Fibroblast of skin of abdomen (primary cell): Measurements from ENCODE around the gene GIMAP5.

ENCODE experiments used
- DNase-seq: peaks from one replicate; pipeline ENCODE4 v3.0.0-alpha.2; 2013

The GIMAP5 gene

DNA sequence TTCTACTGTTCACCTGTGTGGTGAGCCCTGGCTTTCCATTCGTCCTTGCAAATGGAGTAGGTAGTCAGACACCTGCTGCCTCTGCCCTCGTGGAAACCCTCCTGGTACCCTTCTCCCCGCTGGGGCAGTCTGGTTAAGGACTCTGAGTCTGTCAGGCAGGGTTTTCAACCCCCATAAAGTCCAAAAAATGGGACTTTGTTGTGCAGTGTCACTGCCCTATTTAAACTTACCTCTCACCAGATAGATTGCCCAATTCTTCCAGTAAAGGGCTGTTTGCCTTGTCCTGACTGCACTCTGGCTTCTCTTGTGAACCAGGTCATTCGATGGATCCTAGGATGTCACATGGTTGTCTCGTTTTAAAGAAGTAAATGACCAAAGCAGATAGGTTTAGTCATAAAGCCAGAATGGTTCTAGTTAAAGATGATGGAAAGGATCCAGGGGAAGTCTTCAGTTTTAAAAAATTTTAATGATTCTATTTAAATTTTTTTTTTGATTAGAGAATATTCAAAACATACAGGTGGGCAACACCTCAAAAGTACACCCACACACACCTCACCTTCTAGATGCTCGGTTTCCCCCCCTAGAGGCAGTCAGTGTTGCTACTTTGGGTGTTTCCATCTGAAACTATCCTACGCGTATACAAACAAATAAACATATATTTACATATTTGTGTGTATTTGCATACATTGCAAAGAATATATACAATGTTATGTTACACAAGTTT is 41.0 kb downstream of the GIMAP5 start:
- DNase-seq: no peak

DNA sequence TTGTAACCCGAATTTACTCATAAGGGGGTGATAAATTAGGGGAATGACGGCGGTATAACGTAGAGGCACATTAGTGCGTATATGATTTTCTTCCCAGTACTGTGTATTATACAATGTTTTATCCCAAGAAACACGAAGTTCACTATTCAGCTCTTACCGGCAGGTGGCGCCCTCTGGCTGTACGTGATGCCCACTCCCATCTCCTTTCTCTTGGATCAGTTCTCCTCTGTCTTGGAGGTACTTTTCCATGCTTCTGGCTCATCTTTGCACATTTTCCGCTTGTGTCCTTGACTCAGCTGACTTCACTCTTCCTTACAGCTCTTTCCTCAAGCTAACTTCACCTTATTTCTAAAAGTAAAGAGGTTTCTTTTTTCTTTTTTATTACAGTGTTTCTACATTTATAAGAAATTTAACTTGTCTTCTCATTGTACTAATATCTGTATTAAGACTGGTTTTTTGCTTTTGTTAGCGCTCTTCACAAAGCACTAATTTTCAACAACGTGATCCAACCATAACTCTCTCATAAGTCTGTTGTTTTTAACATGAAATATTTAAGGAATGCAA is 41.6 kb downstream of the GIMAP5 start:
- DNase-seq: peak; percentile 57

DNA sequence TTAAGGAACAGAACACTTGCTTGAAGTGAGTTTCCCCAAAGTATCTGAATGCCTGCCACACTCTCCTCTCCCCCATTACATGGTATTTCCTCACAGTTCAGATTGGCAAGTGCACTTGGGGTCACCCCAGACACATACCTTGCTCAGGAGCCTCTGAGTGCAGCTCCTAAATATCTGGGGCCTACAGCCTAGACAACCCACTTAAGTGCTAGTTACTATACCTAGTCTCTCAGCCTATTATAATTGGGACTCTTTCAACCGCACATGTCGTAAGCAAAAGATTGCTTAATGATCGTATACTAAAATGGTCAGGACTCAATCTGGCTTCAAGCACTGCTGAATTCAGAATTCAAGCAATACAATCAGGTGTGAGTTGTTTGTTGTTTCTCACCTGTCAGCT is 43.1 kb downstream of the GIMAP5 start:
- DNase-seq: no peak

DNA sequence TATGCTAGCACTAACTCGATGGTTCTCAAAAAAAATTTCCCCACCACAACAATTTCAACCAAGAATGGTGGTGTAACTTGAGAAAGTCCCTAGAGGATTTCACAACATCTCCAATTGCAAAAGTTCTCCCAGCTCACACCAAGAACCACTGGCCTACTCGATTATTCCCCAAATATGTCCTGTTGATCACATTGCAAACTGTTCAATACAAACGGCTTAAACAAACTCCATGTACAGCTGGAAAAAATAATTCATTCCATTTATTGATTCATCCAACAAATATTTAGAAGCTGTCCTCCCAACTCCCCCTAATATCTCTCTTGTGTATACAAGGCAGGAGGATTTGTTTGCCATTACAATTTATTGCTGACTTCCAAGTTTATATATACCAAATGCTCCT is 43.9 kb downstream of the GIMAP5 start:
- DNase-seq: peak; percentile 75

DNA sequence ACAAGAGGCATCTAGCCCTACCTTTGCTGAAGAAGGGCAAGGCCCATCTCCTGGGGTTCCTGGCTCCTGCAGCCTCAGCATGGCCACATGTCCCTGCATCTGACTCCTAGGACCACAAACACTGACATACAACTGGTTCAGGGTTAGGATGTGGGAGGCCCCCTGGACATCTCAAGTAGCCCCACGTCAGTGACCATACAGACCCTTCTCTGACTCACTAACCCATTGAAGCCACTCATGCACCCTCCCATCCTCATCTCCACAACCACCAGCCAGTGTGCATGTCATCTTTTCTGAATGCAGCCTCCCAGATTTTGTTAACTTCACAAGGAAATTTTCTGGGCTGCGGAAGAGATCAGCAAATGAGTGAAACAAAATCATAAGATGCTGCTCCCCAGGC is 44.7 kb downstream of the GIMAP5 start:
- no peak for DNase-seq

DNA sequence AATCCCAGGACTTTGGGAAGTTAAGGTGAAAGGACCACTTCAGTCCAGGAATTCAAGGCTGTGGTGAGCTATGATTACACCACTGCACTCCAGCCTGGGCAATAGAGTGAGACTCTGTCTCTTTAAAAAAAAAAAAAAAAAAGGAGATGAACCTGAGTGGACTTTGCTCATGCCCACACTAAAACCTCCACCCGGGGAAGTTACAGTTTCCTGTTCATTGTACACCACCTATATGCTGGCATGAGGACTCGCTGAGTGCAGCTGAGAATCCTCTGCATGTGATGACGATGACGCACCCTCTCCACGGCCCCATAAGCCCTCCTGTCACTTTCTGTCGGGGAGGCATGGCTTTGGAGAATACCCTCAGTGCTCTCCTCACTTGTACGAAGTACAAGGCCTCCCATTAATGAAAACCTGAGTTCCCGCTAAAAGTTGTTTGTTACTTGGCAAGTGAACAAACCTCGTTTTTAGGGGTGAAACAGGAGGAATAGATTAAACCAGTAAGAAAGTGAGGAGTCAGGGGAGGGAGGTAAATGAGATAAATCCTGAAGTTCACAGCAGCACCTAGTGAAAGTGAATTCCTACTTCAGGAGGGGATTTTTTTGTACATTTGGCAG is 47.0 kb downstream of the GIMAP5 start:
- DNase-seq: no peak

DNA sequence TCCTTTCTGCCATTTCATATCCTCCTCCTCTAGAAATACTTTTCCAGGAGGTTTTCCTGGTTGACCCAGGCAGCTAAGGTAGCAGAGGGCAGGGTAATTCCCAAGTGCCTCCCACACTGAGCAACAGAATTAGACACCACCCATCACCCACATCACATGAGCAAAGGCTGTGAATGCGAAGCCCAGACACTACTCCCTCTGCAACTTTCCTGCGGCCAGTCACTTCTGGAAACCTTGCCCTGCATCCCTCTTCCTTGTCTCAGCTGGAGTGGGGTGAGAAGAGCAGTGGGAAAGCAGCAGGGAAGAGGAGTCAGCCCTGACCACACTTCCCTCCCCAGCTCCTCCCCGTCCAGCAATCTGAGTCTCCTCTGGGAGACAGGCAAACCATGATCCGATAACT is 47.7 kb downstream of the GIMAP5 start:
- no peak for DNase-seq

DNA sequence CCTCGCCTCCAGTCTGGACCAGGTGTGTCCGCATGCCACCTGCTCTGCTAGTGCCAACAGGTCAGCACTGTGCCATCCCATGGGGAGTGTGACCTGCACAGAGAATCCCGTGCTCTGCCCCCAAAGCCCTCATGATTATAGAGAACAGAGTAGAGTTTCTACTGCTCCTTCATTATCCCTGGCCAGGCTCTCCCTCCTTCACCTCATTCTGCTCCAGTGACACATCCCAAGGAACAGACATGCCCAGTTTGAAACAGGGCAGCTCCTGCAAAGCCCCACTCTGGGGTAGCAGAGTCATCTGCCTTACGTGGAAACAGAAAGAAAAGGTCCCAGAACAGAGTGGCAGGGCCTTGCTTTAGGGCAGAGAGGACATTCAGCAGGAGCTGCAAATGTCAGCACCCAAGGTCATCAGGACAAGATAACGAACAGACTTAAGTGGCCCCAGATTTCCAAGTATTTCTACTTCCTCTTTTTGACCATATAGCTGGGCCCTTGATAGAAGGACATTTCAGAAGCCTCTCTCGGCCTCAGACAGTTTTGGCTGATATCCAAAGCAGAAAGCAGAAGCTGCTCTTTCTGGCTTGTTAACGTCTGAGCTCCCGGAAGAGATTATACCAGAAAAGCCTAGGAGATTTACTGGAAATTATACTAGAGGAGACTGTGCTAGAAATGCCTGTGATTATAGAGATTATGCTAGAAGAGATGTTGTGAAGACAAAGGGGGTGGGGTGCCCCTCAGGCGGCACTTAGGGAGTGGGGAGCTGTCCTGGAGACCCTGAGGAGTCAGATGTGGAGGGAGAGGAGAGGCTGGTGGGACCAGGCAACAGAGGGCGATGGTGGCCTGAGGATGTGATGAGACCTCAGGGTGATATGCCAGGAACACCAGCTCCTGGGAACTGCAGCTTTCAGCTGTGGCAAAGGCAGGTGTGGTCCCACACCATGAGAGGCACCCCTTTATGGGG is 50.4 kb downstream of the GIMAP5 start:
- DNase-seq: peak; percentile 16

DNA sequence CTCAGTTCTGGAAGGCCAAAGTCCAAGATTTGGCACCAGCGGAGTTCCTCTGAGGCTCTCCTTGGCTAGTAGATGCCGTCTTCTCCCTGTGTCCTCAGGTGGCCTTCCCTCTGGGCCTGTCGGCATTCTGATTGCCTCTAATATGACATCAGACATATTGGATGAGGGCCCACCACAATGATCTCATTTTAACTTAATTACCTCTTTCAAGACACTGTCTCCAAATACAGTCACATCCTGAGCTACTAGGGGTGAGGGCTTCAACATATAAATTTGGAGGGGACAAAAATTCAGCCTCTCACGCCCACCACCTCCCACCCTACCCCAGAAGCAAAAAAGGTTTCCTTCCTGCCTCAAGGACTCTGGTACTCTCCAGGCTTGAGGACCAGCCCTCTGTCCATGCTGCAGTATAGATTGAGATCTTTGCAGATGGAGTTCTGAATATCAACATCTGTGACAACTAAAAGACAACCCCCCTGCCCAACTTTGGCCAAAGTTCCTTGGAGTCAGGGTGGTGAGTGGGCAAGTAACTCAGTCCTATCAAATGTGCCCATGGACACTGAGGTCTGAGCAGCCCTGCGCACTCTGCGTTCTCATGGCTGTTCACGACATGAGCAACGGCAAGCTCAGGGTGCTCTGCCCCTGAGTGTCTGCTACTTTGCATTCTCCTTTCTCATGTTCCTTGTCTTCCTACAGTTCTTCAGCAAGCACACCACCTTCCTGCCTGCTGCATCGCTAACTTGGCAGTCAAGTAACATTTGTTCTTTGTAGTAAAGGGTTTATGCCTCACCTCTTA is 51.5 kb downstream of the GIMAP5 start:
- DNase-seq: peak; percentile 53

DNA sequence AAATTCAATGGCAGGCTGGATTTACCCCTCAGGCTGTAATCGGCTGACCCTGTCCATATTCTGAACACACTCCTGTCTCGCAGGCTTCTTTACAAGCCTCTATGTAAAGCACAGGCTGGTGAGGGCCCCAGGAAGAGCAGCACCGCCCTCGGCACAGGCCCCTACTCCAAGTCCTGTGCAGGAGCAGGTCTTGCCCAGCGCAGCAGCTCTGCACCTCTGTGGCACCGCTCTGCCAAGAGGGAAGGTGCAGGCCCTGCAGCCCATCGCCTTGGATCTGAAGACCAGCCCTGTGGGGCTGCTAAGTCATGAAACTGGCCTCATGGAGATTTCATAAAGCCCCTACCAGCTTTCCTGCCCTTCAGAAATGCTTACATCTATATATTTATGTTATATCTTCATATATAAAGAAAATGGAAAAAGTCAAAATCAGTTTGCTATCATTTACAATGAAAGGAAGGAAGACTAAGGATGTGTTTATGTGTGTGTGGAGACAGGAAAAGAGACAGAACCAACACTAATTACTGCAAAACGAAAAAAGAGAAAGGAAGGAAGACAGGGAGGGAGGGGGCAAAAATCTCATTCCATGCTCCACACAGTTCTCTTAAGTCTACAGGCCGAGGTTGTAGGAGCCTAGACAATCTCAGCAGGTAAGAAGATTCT is 53.3 kb downstream of the GIMAP5 start:
- DNase-seq: no peak

DNA sequence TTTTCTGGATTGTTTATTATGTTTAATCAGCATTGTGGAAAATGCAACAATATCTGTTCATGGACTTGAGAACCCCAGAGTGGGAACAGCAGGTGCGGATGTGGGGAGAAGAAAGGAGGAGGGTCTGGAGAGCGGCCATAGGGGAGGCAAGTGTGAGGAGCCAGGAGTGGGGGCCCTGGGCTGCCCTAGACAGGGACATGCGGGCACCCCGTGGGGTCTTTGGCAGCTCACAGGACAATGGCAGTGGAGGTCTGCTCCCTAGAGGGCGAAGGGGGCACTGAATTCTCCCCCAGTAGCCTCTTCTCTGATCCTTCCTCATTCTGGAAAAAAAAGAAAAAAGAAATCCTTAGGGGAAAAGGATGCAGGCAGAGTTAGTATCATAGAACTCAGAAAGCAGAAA is 54.1 kb downstream of the GIMAP5 start:
- DNase-seq: no peak

DNA sequence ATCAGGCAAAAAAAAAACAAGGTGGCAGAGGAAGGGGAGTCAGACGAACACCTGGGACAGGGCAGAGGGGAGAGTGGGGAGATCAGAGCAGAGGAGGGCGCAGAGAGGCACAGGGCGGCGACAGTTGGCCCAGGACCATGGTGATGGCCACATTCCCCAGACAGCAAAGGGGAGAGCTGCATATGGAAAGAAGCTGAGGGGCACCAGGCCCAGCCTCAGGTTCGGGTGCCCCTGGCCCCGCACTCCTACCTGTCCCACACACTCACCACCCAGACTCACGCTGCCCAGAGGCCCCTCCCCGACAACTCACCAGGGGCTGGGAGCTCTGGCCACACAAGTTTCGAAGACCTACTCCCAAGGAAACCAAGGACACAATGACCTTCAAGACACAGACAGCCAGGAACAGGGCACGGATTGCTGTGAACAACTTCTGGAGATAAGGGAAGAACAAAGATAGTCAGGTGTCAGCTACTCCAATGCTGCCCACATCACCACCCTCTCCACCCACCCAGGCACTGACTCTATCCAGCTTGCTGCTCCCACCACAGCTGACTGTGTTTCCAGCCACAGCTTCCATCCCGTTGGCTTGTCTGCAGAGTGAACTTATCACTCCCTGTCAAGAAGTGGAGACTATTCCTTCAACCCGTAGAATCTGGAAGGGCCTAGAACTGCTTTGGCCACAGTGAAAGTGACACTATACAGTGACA is 54.7 kb downstream of the GIMAP5 start:
- DNase-seq: no peak
